GM04504 (cell line): Measurements from ENCODE around the gene LARP1.
A peak's percentile ranks its signal among the peaks of the same experiment; 100 is the strongest.
"Not testable (repeated sequence)": the region's sequence is repeated elsewhere in the genome, so short reads cannot be mapped to it uniquely, and the experiment has no call there.

Experiments used
- DNase-seq: peaks from one replicate; pipeline ENCODE4 v3.0.0-alpha.2; 2012; ENCODE audit warnings: low read depth

LARP1 gene

DNA sequence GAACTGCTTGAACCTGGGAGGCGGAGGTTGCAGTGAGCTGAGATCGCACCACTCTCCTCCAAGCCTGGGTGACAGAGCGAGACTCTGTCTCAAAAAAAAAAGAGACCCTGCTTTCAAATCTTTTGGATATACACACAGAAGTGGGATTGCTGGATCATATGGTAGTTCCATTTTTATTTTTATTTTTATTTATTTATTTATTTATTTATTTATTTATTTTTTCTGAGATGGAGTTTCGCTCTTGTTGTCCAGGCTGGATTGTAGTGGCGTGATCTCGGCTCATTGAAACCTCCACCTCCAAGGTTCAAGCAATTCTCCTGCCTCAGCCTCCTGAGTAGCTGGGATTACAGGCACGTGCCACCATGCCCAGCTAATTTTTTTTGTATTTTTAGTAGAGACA lies 19.8 kb upstream of the LARP1 start:
- not testable (repeated sequence) for DNase-seq

DNA sequence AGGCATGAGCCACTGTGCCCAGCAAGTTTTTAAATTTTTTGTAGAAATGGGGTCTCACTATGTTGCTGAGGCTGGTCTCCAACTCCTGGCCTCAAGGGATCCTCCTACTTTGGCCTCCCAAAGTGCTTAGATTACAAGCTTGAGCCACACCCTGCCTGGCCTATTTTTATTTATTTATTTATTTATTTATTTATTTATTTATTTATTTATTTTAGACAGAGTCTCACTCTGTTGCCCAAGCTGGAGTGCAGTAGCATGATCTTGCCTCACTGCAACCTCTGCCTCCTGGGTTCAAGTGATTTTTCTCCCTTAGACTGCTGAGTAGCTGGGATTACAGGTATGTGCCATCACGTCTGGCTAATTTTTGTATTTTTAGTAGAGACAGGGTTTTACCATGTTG lies 18.8 kb upstream of the LARP1 start:
- DNase-seq = not testable (repeated sequence)

GRCh38 chr5:154737667-154738320 lies 17.4 kb upstream of the LARP1 start:
- DNase-seq = no peak

DNA sequence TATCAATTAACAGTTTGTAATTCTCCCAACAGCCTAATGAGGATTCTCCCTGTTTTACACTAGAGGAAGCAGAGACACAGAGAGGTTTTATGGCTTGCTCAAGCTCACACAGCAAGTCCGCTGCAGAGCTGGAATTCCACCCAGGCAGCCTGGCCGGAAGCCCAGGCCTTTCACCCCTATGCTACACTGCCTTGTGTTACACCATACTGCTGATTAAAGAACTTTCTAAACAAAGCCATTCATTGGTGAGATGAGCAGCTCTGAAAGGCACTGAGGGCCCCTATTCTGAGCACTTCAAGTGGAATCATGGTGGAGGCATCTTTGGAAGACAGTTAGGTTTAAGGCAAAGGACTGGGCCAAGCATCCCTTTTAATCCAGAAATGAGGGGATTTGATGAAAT lies 14.7 kb upstream of the LARP1 start:
- DNase-seq = peak; percentile 28

- peak; percentile 32 for DNase-seq
These were observed 14.2 kb upstream of the LARP1 start for GRCh38 chr5:154740957-154741356.

GRCh38 chr5:154741415-154741814 lies 13.8 kb upstream of the LARP1 start:
- no peak for DNase-seq

DNA sequence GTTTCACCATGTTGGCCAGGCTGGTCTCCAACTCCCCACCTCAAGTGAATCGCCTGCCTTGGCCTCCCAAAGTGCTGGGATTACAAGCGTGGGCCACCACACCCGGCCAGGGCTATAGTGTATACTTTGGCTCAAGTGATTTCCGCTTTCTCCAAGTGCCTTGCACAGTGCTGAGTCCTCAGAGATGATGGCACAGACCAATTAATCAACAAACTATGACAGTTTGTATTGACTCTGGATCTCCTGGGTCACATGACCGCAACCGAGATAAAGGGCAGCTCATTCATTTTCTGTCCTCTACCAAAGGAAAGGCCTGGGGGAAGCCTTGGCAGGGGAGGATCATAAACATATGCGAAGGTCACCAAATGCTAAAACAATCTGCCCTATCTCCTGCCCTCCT lies 11.4 kb upstream of the LARP1 start:
- DNase-seq = no peak

GRCh38 chr5:154745349-154745748 lies 9.8 kb upstream of the LARP1 start:
- no peak for DNase-seq

DNA sequence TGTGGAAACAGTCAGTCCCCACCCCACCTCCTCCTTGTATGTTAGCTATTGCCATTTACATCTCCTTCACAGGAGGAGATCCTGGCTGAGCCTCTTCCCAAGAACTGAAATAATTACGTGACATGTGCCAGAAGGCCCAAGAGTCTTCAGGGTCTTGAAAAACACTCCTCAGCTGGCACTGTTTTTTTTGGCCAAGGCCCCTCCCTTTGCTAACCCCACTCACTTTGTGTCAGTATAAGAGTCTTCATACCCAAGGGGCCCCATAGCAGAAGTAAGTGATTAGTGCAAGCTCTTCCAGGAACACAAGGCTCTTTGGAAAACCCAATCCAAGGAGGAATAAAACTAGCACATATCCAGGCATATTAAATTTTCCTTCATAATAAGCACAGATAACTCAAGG lies 5.7 kb upstream of the LARP1 start:
- DNase-seq = no peak

- DNase-seq = not testable (repeated sequence)
These were observed 4.5 kb upstream of the LARP1 start for GRCh38 chr5:154750641-154751040.

GRCh38 chr5:154751854-154752253 lies 3.3 kb upstream of the LARP1 start:
- DNase-seq = no peak

DNA sequence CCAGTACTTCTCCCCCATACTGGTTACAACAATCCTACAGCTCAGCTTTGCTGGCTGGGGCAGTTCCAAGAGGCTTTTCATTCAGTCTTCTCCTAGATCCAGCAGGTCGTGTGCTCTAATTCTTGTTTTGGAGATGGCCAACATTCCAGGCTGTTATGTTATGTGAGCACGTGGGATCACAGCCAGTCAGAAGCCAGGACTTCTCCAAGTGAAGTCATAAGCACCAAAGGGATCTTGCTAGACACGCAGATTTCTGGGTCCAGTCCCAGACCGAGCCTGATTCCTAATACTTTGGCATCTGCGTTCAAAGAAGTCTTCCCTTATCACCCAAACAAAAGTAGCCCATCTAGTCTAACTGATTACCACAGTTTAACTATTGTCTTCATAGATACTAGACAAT lies 1.4 kb upstream of the LARP1 start:
- DNase-seq = peak; percentile 93

DNA sequence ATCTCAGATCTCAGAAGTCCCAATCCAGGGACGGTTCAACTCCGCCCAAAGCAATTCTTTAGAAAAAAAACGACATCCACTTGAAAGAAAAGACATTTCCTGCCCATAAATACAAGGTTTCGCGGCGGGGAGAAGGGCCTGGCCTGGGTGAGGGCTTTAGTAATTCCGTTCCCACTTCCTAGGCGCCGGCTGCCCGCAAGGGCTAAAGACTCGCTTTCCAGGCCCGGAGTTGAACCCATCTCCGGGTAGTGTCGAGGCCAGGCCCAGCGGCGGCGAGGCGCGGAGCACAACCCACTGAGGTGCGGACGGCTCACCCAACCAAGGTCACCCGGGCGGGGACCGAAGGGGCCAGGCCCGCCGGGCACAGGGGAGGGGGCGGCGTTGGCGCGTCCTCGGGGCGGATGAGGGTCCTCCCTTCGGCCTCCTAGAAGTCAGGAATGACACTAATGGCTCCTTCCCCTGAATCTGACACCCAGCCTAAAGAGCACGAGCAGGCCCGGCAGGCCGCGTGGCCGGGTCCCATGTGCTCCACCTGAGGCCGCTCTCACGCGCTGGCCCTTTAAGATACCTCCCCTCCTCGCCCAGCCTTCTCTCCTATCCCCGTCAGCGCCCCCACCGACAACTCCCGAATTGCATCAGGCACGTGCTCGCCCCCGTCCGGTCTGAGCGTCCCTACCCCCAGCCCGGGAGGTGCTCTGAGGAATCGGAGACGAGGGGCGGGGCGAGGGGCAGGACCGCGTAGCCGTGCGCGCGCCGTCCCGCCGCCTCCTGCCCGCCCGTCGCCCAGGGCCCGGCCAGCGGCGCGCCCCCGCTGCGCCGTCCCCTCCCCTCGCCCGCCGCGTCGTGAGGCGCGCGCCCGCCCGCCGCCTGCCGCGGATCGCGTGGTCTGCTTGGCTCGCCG lies 467 bp upstream of the LARP1 start:
- peak; percentile 98 for DNase-seq

DNA sequence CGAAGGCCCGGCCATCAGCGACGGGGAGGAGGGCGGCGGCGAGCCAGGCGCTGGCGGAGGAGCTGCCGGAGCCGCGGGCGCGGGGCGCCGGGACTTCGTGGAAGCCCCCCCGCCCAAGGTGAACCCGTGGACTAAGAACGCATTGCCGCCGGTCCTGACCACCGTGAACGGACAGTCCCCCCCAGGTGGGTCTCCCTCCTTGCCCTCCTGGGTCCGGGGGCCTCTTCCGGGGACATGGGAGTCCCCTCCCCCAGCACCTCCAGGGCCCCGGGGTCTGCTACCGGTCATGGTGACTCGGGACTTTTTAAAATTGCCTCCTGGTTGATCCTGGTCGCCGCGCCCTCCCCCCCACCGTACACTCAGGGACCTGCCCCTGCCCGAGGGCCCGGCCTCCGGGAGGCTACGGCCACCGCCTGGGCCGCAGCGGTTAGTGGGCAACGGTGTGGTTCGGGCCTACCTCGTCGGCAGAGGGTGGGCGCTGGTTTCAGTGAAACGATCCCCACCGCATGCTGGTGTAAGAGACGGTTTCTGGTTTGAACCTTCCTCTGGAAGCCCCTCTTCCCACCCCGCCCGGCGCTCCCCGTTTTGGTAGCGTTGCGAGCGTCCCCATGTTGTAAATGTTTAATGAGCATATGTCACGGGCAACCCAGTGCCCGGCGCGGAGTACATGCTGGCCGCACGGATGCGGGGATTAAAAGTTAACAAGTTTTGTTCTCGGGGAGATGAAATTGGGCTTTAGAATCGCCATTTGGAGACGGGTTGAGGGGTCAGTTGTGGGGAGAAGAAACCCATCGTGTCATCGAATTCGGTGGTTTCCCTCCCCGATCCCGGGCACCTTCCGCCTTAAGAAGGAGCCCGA lies 1.1 kb downstream of the LARP1 start:
- DNase-seq = no peak

GRCh38 chr5:154756868-154757813 lies 2.0 kb downstream of the LARP1 start:
- DNase-seq = no peak

DNA sequence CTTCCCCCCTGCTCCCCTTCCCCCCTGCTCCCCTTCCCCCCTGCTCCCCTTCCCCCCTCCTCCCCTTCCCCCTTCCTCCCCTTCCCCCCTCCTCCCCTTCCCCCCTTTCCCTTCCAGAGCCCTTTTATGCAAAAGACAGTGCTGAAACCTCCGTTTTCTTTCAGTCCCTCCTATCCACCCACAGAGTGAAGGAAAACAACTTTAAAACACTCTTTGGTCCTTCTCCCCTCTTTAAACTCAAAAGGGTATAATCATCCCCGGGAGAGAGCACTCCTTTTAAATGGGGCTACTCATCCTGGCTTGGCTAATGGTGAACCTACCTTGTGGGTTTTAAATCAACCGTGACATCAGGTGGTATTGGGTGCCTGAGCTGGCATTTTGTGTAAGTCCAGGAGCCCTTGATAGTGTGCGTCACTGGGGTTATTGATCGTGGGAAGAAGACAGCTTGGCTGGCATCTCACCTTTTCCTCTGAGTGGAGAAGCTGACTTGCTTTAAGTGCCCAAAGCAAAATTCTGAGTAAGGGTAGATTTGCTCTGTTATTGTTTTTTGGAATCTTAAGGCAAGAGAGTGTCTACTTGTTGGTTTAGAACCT lies 2.7 kb downstream of the LARP1 start:
- DNase-seq = no peak

GRCh38 chr5:154758493-154758892 lies 3.3 kb downstream of the LARP1 start:
- no peak for DNase-seq

DNA sequence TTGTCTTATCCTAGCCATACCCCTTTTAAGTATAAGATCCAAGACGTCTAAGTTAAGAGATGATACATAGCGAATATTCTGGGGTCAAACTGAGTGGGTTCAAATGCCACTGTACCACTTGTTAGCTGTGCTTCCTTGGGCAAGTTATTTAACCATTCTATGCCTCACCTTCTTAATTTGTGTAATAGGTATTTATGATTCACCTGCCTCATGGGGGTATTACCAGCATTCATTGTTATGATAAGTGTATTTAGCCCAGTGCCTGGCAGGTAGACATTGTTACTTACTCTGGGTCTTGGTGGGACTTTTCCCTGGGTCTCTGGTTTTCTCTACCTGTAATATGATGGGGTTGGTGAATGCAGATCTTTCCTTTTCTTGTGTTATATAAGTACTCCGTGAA lies 3.8 kb downstream of the LARP1 start:
- DNase-seq = no peak

DNA sequence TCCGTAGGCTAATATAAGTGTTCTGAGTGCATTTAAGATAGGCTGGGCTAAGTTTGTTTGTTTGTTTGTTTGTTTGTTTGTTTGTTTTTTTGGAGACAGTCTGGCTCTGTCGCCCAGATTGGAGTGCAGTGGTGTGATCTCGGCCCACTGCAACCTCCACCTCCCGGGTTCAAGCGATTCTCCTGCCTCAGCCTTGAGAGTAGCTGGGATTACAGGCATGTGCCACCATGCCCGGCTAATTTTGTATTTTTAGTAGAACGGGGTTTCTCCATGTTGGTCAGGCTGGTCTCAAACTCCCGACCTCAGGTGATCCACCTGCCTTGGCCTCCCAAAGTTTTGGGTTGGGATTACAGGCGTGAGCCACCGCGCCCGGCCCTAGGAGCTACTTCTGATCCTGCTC lies 4.7 kb downstream of the LARP1 start:
- not testable (repeated sequence) for DNase-seq

- no peak for DNase-seq
These were observed 6.0 kb downstream of the LARP1 start for GRCh38 chr5:154761046-154761736.
